ENCODE data around the gene IQGAP3.
"Not testable (repeated sequence)": the region's sequence is repeated elsewhere in the genome, so short reads cannot be mapped to it uniquely, and the experiment has no call there.

IQGAP3 gene

GRCh38 chr1:156592910-156593660 lies 20.7 kb upstream of the IQGAP3 start:
- DNase-seq: no peak

GRCh38 chr1:156592158-156592909 lies 20.0 kb upstream of the IQGAP3 start:
- DNase-seq: no peak

GRCh38 chr1:156591432-156592157 lies 19.2 kb upstream of the IQGAP3 start, which contains the start of gene NAXE:
NAXE (plus strand) TSS chr1:156591776; CDS start chr1:156591805, 29 bp downstream.
- peak; percentile 47 to 72 (median 57) for DNase-seq

- DNase-seq: no peak
Measured at GRCh38 chr1:156591181-156591431, 18.7 kb upstream of the IQGAP3 start.

GRCh38 chr1:156590326-156591180 lies 18.2 kb upstream of the IQGAP3 start:
- no peak for DNase-seq

- DNase-seq: no peak
Measured at GRCh38 chr1:156589546-156589945, 17.2 kb upstream of the IQGAP3 start.

- DNase-seq: not testable (repeated sequence)
Measured at GRCh38 chr1:156587927-156588326, 15.6 kb upstream of the IQGAP3 start.

- no peak for DNase-seq
Measured at GRCh38 chr1:156586892-156587477, 14.6 kb upstream of the IQGAP3 start.

GRCh38 chr1:156586323-156586722 lies 14.0 kb upstream of the IQGAP3 start:
- no peak for DNase-seq

GRCh38 chr1:156584813-156585212 lies 12.4 kb upstream of the IQGAP3 start:
- DNase-seq: no peak

- DNase-seq: peak; percentile 32 to 75 (median 63)
Measured at GRCh38 chr1:156583821-156584622, 11.7 kb upstream of the IQGAP3 start.

GRCh38 chr1:156582388-156583017 lies 10.1 kb upstream of the IQGAP3 start:
- no peak for DNase-seq

GRCh38 chr1:156581661-156582387 lies 9.5 kb upstream of the IQGAP3 start:
- DNase-seq: no peak

- no peak for DNase-seq
Measured at GRCh38 chr1:156579472-156579871, 7.1 kb upstream of the IQGAP3 start, which contains the start of gene TTC24. TTC24 (plus strand) TSS chr1:156579723; CDS start chr1:156581365, 1,642 bp downstream.

GRCh38 chr1:156578055-156578454 lies 5.7 kb upstream of the IQGAP3 start:
- no peak for DNase-seq

- DNase-seq: no peak
Measured at GRCh38 chr1:156577550-156577949, 5.2 kb upstream of the IQGAP3 start.

- DNase-seq: no peak
Measured at GRCh38 chr1:156574039-156574633, 1.8 kb upstream of the IQGAP3 start.

GRCh38 chr1:156572663-156573018 lies 276 bp upstream of the IQGAP3 start:
- no peak for DNase-seq

GRCh38 chr1:156571261-156571852 lies 1.0 kb downstream of the IQGAP3 start:
- DNase-seq: no peak

Data from T-helper 1 cell (primary cell).